Duodenal mucosa (tissue), 2 donors: Measurements from ENCODE around the gene GADD45B.

Experiments
- H3K27ac ChIP-seq: one replicate; pipeline ENCODE4 v1.7.0; 2013; ENCODE audit warnings: low read depth, low read length
- H3K27me3 ChIP-seq, 2 donors: one replicate each; pipeline ENCODE4 v1.7.0; 2013; ENCODE audit warnings: low read length in 2 of 2, control low read depth in 1 of 2; ENCODE audit not compliant: insufficient read depth in 2 of 2, control insufficient read depth in 1 of 2
- H3K36me3 ChIP-seq, 2 donors: one replicate each; pipeline ENCODE4 v1.7.0; 2013; ENCODE audit warnings: low read length in 2 of 2, control low read depth in 1 of 2; ENCODE audit not compliant: insufficient read depth in 2 of 2, control insufficient read depth in 1 of 2
- H3K4me1 ChIP-seq, 2 donors: one replicate each; pipeline ENCODE4 v1.7.0; 2013; ENCODE audit warnings: low read length in 2 of 2, control low read depth in 1 of 2; ENCODE audit not compliant: insufficient read depth in 2 of 2, control insufficient read depth in 1 of 2
- H3K4me3 ChIP-seq, 2 donors: one replicate each; pipeline ENCODE4 v1.7.0; 2013; ENCODE audit warnings: low read length in 2 of 2, low read depth in 1 of 2
- H3K9ac ChIP-seq, 2 donors: one replicate each; pipeline ENCODE4 v1.7.0; 2013; ENCODE audit warnings: low read length in 2 of 2, low read depth in 1 of 2
- H3K9me3 ChIP-seq, 2 donors: one replicate each; pipeline ENCODE4 v1.7.0; 2013; ENCODE audit warnings: low read length in 2 of 2, control low read depth in 1 of 2; ENCODE audit not compliant: control insufficient read depth in 1 of 2

Gene GADD45B

DNA sequence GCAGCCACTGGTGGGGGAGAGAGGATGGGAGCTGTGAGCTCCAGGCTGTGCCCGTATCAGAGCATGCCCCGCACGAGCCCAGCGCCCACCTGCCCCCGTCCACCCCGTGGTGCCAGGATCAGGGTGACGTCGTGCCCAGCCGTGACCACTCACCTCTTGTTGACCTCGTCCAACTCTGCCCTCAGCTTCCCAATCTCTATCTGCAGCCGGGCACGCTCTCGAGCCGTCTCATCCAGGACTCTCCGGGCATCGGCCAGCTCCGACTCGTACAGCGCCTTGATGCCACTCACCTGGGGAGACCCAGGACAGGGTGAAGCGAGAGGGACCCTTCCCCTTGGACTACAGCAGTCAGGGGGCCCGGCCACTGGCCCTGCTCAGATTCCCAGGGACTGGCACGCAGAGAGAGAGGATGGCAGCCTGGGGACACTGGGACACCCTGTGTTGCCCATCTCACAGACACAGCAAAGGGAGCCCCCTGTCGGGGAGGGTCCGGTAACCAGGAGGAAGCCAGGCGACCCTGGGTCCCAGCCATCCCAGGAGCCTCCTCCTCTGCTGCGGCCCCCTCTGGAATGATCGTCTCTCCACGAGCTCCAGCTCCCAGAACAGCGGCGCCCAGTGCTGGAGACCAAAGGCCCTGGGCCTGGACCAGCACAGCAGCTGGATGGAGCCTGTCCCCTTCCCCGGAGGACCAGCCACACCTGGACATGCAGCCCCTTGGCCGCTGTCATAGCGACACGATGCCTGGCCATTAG, 31.5 kb upstream of the GADD45B start:
- peaks cover 0 to 36% of the 10 kb centered on the region in 2 donors for H3K36me3 ChIP-seq
- H3K9me3 ChIP-seq: no peaks in the 10 kb centered on the region
- H3K27ac ChIP-seq: no peak overlapping the region
- H3K4me3 ChIP-seq: no peak overlapping the region
- H3K27me3 ChIP-seq: no peaks in the 10 kb centered on the region
- no peak overlapping the region for H3K9ac ChIP-seq
- no peaks in the 10 kb centered on the region for H3K4me1 ChIP-seq

- Histone ChIP-seq H3K4me3 (no peak overlapping the region), H3K27ac (no peak overlapping the region), H3K27me3 (no peaks in the 10 kb centered on the region), H3K36me3 (peaks cover 0 to 30% of the 10 kb centered on the region in 2 donors), H3K4me1 (no peaks in the 10 kb centered on the region), H3K9me3 (no peaks in the 10 kb centered on the region), H3K9ac (no peak overlapping the region)
Measured at GRCh38 chr19:2446381-2446780, 29.5 kb upstream of the GADD45B start.

GRCh38 chr19:2449019-2449418, 26.9 kb upstream of the GADD45B start:
- Histone ChIP-seq H3K36me3 (peaks cover 0 to 11% of the 10 kb centered on the region in 2 donors), H3K9ac (no peak overlapping the region), H3K27ac (no peak overlapping the region), H3K4me3 (no peak overlapping the region), H3K4me1 (no peaks in the 10 kb centered on the region), H3K27me3 (no peaks in the 10 kb centered on the region), H3K9me3 (no peaks in the 10 kb centered on the region)

DNA sequence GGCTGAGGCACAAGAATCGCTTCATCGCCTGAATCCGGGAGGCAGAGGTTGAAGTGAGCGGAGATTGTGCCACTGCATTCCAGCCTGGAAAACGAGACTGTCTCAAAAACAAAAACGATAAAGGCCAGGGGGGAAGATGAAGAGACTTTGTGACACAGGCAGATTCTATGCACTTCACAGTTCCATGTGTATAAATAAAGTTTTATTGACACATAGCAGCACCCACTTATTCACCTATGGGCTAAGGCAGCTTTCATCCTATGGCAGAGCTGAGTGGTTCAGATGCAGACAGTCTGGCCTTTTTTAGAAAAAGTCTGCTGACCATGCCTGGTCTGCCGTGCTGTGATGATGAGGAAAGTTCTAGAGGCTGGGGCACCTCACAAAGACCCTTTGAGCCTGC, 24.8 kb upstream of the GADD45B start:
- Histone ChIP-seq H3K27me3 (no peaks in the 10 kb centered on the region), H3K9ac (no peak overlapping the region), H3K27ac (no peak overlapping the region), H3K36me3 (peaks cover 0 to 3% of the 10 kb centered on the region in 2 donors), H3K9me3 (no peaks in the 10 kb centered on the region), H3K4me3 (no peak overlapping the region), H3K4me1 (peaks cover 4 to 9% of the 10 kb centered on the region in 2 donors)

DNA sequence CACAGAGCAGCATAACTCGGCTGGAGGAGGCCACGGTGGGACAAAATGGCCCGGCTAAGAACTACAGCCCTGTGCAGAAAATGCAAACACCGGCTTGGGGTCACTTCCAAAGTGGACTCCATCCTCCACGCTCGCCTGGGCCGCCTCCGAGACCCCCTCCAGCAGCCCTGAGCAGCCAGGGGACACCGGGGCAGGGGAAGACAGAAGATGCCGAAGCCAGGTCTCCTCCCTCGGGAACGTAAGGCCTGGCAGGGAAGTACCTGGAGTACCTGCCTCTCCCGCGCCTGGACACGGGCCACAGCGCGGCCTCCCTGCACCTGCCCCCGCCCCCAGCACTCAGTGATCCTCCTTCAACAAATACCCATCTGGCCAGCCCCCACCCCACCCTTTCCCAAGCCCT, 24.2 kb upstream of the GADD45B start:
- Histone ChIP-seq H3K4me3 (no peak overlapping the region), H3K9me3 (no peaks in the 10 kb centered on the region), H3K27me3 (no peaks in the 10 kb centered on the region), H3K4me1 (peaks cover 4 to 9% of the 10 kb centered on the region in 2 donors), H3K36me3 (peaks cover 0 to 3% of the 10 kb centered on the region in 2 donors), H3K9ac (no peak overlapping the region), H3K27ac (no peak overlapping the region)

DNA sequence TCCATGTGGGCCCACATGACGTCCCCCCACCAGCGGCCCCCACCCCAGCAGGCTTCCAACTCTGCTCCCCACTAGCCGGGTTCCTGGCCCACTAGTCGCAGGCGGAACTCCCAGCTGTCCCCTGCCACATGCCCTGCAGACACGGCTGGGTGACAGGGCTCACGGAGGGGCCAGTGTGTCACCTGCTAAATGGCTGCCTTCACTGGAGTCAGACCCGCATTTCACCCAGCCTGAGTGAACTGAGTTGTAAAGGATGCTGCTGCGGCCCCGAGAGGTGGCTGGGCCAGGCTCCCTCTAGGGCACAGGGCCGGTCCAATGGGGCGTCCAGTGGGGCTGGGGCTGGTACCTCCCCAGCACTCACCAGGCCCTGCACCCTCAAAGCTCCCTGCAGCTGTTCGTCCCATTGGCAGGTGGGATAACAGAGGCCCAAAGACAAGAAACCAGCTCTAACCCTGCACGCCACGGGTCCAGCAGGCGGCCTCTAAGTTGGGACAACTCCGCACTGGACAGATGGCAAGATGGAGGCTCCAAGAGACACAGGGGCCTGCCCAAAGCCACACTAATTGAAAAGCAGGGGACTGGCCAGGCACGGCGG, 22.4 kb upstream of the GADD45B start:
- Histone ChIP-seq H3K9ac (no peak overlapping the region), H3K27me3 (no peaks in the 10 kb centered on the region)

GRCh38 chr19:2454199-2454961, 21.5 kb upstream of the GADD45B start:
- Histone ChIP-seq H3K4me1 (peaks cover 4 to 13% of the 10 kb centered on the region in 2 donors), H3K9me3 (no peaks in the 10 kb centered on the region), H3K27me3 (no peaks in the 10 kb centered on the region), H3K27ac (no peak overlapping the region), H3K36me3 (peaks cover 0 to 3% of the 10 kb centered on the region in 2 donors), H3K9ac (no peak overlapping the region), H3K4me3 (no peak overlapping the region)

More for the DNA sequence above, 22.4 kb upstream of the GADD45B start:
- no peak overlapping the region for H3K4me3 ChIP-seq
- H3K9me3 ChIP-seq: no peaks in the 10 kb centered on the region
- peaks cover 0 to 3% of the 10 kb centered on the region in 2 donors for H3K36me3 ChIP-seq
- no peak overlapping the region for H3K27ac ChIP-seq
- H3K4me1 ChIP-seq: peaks cover 4 to 13% of the 10 kb centered on the region in 2 donors

DNA sequence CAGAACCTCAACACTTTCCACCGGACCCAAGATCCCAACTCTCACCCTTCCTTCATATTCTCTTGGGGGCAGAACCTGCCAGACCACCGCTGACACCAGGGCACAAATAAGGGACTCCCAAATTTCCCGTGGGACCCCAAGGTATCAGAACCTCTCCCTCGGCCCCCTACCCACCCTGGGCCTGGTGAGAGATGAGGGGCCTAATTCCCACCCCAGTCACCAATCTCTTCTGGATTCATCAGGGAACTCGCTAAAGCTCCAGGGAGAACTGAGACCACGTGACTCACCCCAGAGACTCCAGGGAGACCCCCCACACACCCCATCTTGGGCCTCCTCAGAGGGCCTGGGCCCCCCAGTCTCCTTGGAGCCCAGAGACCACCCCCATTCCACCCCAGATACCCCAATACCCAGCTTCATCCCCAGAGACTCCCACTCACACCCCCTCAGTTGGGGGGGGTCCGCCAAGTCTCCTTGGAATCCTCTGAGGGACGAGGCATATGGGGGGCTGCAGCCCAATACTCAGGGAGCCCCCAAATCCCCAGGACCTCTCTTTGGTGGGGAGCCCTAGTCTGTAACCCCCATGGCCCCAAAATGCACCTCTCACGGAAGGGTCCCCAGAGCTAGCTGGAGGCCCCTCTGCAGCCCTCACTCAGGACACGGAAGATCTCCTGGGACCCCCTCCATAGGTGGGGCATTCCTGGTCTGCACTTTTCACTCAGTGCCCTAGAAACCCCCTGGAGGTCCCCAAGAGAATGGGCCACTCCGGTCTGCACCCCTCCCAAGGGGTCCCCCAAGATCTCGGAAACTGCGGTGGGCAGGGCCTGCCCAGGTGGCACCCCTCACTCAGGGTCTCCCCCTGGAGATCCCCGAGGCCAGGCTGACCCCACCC, 20.7 kb upstream of the GADD45B start:
- Histone ChIP-seq H3K4me1 (peaks cover 4 to 13% of the 10 kb centered on the region in 2 donors), H3K27ac (no peak overlapping the region), H3K27me3 (no peaks in the 10 kb centered on the region), H3K36me3 (peaks cover 0 to 3% of the 10 kb centered on the region in 2 donors), H3K9me3 (no peaks in the 10 kb centered on the region), H3K9ac (peak overlapping the region; percentile 64 to 72), H3K4me3 (peak overlapping the region; percentile 65 to 78)

GRCh38 chr19:2455851-2456570, 19.9 kb upstream of the GADD45B start:
- Histone ChIP-seq H3K9me3 (no peaks in the 10 kb centered on the region), H3K4me1 (peaks cover 4 to 13% of the 10 kb centered on the region in 2 donors), H3K27me3 (no peaks in the 10 kb centered on the region), H3K9ac (peak overlapping the region; percentile 64 to 72), H3K4me3 (peak overlapping the region; percentile 65 to 78), H3K27ac (no peak overlapping the region), H3K36me3 (peaks cover 0 to 3% of the 10 kb centered on the region in 2 donors)
